HG03025 (cell line): ENCODE data around the gene ADD3.

Source experiments
- ATAC-seq: cut with Tn5 transposase; IDR thresholded peaks from one replicate; pipeline ENCODE4 v1.9.1; 2021; ENCODE audit warnings: mild to moderate bottlenecking, moderate library complexity; ENCODE audit not compliant: unreplicated experiment, low FRiP score

ADD3 gene

GRCh38 chr10:110057456-110057855, 49.7 kb downstream of the ADD3 start:
- no peak for ATAC-seq

GRCh38 chr10:110058212-110058611, 50.4 kb downstream of the ADD3 start:
- no peak for ATAC-seq

- ATAC-seq = no peak
These were observed 52.1 kb downstream of the ADD3 start for GRCh38 chr10:110059925-110060324.

- no peak for ATAC-seq
These were observed 53.9 kb downstream of the ADD3 start for GRCh38 chr10:110061687-110062086.

GRCh38 chr10:110065269-110065668, 57.5 kb downstream of the ADD3 start:
- no peak for ATAC-seq

GRCh38 chr10:110067960-110068770, 60.4 kb downstream of the ADD3 start:
- no peak for ATAC-seq

- ATAC-seq = no peak
These were observed 61.0 kb downstream of the ADD3 start for GRCh38 chr10:110068780-110069179.

GRCh38 chr10:110069502-110069982, 61.8 kb downstream of the ADD3 start:
- peak; percentile 76 for ATAC-seq

GRCh38 chr10:110073896-110074295, 66.1 kb downstream of the ADD3 start:
- no peak for ATAC-seq

- ATAC-seq = no peak
These were observed 66.5 kb downstream of the ADD3 start for GRCh38 chr10:110074298-110074697.

- ATAC-seq = no peak
These were observed 67.2 kb downstream of the ADD3 start for GRCh38 chr10:110074758-110075671.

GRCh38 chr10:110075686-110076085, 67.9 kb downstream of the ADD3 start:
- no peak for ATAC-seq

- peak; percentile 70 for ATAC-seq
These were observed 69.0 kb downstream of the ADD3 start for GRCh38 chr10:110076559-110077318.

GRCh38 chr10:110077436-110078130, 69.8 kb downstream of the ADD3 start:
- no peak for ATAC-seq

GRCh38 chr10:110078317-110078716, 70.5 kb downstream of the ADD3 start:
- no peak for ATAC-seq

GRCh38 chr10:110081911-110082310, 74.1 kb downstream of the ADD3 start:
- ATAC-seq = no peak

- ATAC-seq = no peak
These were observed 76.1 kb downstream of the ADD3 start for GRCh38 chr10:110083884-110084283.

GRCh38 chr10:110087682-110088081, 79.9 kb downstream of the ADD3 start:
- no peak for ATAC-seq

GRCh38 chr10:110088367-110089104, 80.8 kb downstream of the ADD3 start:
- ATAC-seq = no peak
